HepG2 (cell line): ENCODE measurements around the gene HLF. TPM values are rescaled to one million over a fixed set of nuclear protein-coding genes. Genes with fewer than 3 reads are reported as not detected.

Experiments used
- ATM ChIP-seq: fragments of 450-650 bp; IDR thresholded peaks from 2 replicates; pipeline ENCODE4 v1.7.1; 2017; ENCODE audit warnings: mild to moderate bottlenecking, borderline replicate concordance
- CREB3 ChIP-seq: sonication (generic); formaldehyde crosslinking; IDR thresholded peaks from 2 replicates; pipeline ENCODE4 v1.5.0; 2020; ENCODE audit warnings: missing genetic modification reagents
- DMAP1 ChIP-seq: IDR thresholded peaks from 2 replicates; pipeline ENCODE4 v1.6.1; 2016
- GLI4 ChIP-seq: sonication (generic); formaldehyde crosslinking; IDR thresholded peaks from 2 replicates; pipeline ENCODE4 v1.5.1; 2020; ENCODE audit warnings: missing genetic modification reagents, mild to moderate bottlenecking, moderate library complexity, borderline replicate concordance
- HHEX ChIP-seq: IDR thresholded peaks from 2 replicates; pipeline ENCODE4 v1.6.1; 2016; ENCODE audit warnings: control low read depth
- HMGA1 ChIP-seq: sonication (generic); formaldehyde crosslinking; conservative IDR thresholded peaks from 2 replicates; pipeline ENCODE4 v1.4.0; 2020; ENCODE audit warnings: missing genetic modification reagents
- JUND ChIP-seq: sonication (generic); formaldehyde crosslinking; IDR thresholded peaks from 2 replicates; pipeline ENCODE4 v1.8.0; 2022; ENCODE audit warnings: mild to moderate bottlenecking, missing genetic modification reagents
- KDM4B ChIP-seq: sonication (generic); formaldehyde crosslinking; IDR thresholded peaks from 2 replicates; pipeline ENCODE4 v1.4.0; 2020; ENCODE audit warnings: missing genetic modification reagents
- MBNL3 ChIP-seq: fragments of 250-450 bp; sonication (Bioruptor Pico); conservative IDR thresholded peaks from 2 replicates; pipeline ENCODE4 v1.8.0; 2022; ENCODE audit warnings: mild to moderate bottlenecking, inconsistent platforms
- MIER3 ChIP-seq: IDR thresholded peaks from 2 replicates; pipeline ENCODE4 v1.6.1; 2016; ENCODE audit warnings: missing compliant biosample characterization, borderline replicate concordance
- NFIC ChIP-seq: IDR thresholded peaks from 2 replicates; pipeline ENCODE4 v1.6.1; 2012; ENCODE audit warnings: mild to moderate bottlenecking, low read length, inconsistent platforms
- NFKBIZ ChIP-seq: IDR thresholded peaks from 2 replicates; pipeline ENCODE4 v1.6.1; 2018; ENCODE audit warnings: missing genetic modification reagents, missing compliant biosample characterization
- PAX8 ChIP-seq: sonication (generic); formaldehyde crosslinking; IDR thresholded peaks from 2 replicates; pipeline ENCODE4 v1.8.0; 2022; ENCODE audit warnings: mild to moderate bottlenecking, missing genetic modification reagents, borderline replicate concordance
- PLSCR1 ChIP-seq: sonication (generic); formaldehyde crosslinking; IDR thresholded peaks from 2 replicates; pipeline ENCODE4 v1.5.0; 2020; ENCODE audit warnings: missing genetic modification reagents, mild to moderate bottlenecking, borderline replicate concordance
- POLR2AphosphoS5 ChIP-seq: IDR thresholded peaks from 2 replicates; pipeline ENCODE4 v1.6.1; 2012; ENCODE audit warnings: low read depth, low read length
- SMARCC2 ChIP-seq: fragments of 450-650 bp; IDR thresholded peaks from 2 replicates; pipeline ENCODE4 v1.6.1; 2017; ENCODE audit warnings: antibody characterized with exemption, mild to moderate bottlenecking
- ZNF350 ChIP-seq: sonication (generic); formaldehyde crosslinking; IDR thresholded peaks from 2 replicates; pipeline ENCODE4 v1.4.0; 2020; ENCODE audit warnings: mild to moderate bottlenecking, low read depth, missing genetic modification reagents, borderline replicate concordance
- ZNF788 ChIP-seq: sonication (generic); formaldehyde crosslinking; IDR thresholded peaks from 2 replicates; pipeline ENCODE4 v1.5.0; 2020; ENCODE audit warnings: mild to moderate bottlenecking, missing genetic modification reagents, borderline replicate concordance
- polyA plus RNA-seq, 8 experiments: library from polyadenylated mRNA; depleted of rRNA in 3 of 8; stranded (reverse) in 7 of 8; unstranded in 1 of 8; fragments of >200 nt; fragmentation: Illumina TruSeq in 4 of 8; extraction: Trizol in 4 of 8; gene quantifications; 2 replicates each; pipeline versions ENCODE4 v1.2.1 to v1.2.3, GENCODE V29; 2011 to 2016; ENCODE audit warnings: low read depth in 4 of 8, missing spikeins in 1 of 8, mixed read lengths in 1 of 8; ENCODE audit not compliant: insufficient read depth in 1 of 8
- total RNA-seq, 5 experiments: library from RNA; depleted of rRNA; stranded (reverse); fragments of >200 nt; fragmentation: Illumina TruSeq; extraction: Trizol; gene quantifications; 2 replicates each; pipeline ENCODE4 v1.2.3, GENCODE V29; 2016; ENCODE audit warnings: low read depth in 1 of 5
- TF ChIP-seq, protein P1 (sequence below): sonication (generic); formaldehyde crosslinking; IDR thresholded peaks from 2 replicates; pipeline ENCODE4 v1.4.0; 2020; ENCODE audit warnings: missing genetic modification reagents
- TF ChIP-seq, protein P2 (sequence below): sonication (generic); formaldehyde crosslinking; conservative IDR thresholded peaks from 2 replicates; pipeline ENCODE4 v1.4.0; 2020; ENCODE audit warnings: missing genetic modification reagents
- TF ChIP-seq, protein P3 (sequence below), 2 experiments: sonication (generic) in 1 of 2; formaldehyde crosslinking in 1 of 2; IDR thresholded peaks; 2 replicates each; pipeline versions ENCODE4 v1.4.0 to v1.6.1; 2018 to 2020; ENCODE audit warnings: missing genetic modification reagents in 2 of 2, borderline replicate concordance in 1 of 2, low read depth in 1 of 2, mild to moderate bottlenecking in 1 of 2, missing biosample characterization in 1 of 2

The HLF gene
- total and polyA plus RNA-seq, 2 of the 13 experiments (the other 11 are each of a cell fraction or from before 2014, with no cell fraction given), result 202 to 346 TPM

DNA sequence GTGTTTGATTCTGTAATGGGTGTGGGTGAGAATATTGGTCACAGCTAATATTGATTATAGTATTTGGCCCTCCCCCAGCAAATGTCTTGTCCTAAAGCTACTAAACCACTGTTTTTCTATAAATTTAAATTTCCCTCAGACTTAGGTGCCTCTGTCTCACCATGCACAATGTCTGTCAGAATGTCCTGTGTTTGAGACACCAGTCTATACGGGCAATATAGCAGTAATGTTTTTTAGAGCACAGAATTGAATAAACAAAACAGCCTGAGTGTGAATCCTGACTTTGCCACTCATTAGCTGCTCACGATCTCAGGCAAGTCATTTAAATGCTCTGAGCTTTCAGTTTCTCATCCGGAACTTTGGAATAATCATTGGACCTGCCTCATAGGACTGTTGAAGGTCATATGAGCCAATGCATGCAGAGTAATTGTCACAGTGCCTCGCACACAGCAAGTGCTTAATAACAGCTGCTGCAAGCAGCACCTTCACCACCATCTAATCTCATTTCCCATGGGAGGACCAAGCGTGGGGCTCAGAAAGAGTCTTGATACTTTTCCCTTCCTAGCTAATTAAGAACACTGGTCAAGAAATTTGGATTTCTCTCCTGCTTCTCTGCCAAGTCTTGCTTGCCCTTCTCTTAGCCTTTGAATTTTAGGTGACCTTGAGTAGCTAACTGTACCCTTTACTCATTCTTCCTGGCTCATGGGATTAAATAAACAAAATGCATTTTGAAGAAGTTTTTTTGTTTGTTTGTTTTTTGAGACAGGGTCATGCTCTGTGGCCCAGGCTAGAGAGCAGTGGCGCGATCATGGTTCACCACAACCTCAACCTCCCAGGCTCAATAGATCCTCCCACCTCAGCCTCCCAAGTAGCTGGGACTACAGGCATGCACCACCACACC is 9.8 kb downstream of the HLF start (continued):
- TF ChIP-seq, protein P1, sequence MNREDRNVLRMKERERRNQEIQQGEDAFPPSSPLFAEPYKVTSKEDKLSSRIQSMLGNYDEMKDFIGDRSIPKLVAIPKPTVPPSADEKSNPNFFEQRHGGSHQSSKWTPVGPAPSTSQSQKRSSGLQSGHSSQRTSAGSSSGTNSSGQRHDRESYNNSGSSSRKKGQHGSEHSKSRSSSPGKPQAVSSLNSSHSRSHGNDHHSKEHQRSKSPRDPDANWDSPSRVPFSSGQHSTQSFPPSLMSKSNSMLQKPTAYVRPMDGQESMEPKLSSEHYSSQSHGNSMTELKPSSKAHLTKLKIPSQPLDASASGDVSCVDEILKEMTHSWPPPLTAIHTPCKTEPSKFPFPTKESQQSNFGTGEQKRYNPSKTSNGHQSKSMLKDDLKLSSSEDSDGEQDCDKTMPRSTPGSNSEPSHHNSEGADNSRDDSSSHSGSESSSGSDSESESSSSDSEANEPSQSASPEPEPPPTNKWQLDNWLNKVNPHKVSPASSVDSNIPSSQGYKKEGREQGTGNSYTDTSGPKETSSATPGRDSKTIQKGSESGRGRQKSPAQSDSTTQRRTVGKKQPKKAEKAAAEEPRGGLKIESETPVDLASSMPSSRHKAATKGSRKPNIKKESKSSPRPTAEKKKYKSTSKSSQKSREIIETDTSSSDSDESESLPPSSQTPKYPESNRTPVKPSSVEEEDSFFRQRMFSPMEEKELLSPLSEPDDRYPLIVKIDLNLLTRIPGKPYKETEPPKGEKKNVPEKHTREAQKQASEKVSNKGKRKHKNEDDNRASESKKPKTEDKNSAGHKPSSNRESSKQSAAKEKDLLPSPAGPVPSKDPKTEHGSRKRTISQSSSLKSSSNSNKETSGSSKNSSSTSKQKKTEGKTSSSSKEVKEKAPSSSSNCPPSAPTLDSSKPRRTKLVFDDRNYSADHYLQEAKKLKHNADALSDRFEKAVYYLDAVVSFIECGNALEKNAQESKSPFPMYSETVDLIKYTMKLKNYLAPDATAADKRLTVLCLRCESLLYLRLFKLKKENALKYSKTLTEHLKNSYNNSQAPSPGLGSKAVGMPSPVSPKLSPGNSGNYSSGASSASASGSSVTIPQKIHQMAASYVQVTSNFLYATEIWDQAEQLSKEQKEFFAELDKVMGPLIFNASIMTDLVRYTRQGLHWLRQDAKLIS (CRISPR knock-in tag), result peak; percentile 86; the same call in 1 of the 2 replicates
- TF ChIP-seq KDM4B (CRISPR knock-in tag) (no peak), ZNF788 (no peak), JUND (CRISPR knock-in tag) (no peak), PAX8 (CRISPR knock-in tag) (no peak), GLI4 (no peak), CREB3 (CRISPR knock-in tag) (0 out of 2 replicates have a peak, but pooled peaks have one; percentile 22), HMGA1 (CRISPR knock-in tag) (no peak), PLSCR1 (CRISPR knock-in tag) (no peak), POLR2AphosphoS5 (peak; percentile 48; the same call in 1 of the 2 replicates), HHEX (CRISPR knock-in tag) (no peak), ATM (no peak), DMAP1 (CRISPR knock-in tag) (0 out of 2 replicates have a peak, but pooled peaks have one; percentile 17), MBNL3 (no peak), ZNF350 (peak; percentile 27; the same call in 1 of the 2 replicates), SMARCC2 (no peak), NFKBIZ (no peak), NFIC (peak; percentile 27; the same call in 1 of the 2 replicates), MIER3 (no peak)
- TF ChIP-seq, protein P2, sequence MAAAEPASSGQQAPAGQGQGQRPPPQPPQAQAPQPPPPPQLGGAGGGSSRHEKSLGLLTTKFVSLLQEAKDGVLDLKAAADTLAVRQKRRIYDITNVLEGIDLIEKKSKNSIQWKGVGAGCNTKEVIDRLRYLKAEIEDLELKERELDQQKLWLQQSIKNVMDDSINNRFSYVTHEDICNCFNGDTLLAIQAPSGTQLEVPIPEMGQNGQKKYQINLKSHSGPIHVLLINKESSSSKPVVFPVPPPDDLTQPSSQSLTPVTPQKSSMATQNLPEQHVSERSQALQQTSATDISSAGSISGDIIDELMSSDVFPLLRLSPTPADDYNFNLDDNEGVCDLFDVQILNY, result no peak
- TF ChIP-seq, protein P3, sequence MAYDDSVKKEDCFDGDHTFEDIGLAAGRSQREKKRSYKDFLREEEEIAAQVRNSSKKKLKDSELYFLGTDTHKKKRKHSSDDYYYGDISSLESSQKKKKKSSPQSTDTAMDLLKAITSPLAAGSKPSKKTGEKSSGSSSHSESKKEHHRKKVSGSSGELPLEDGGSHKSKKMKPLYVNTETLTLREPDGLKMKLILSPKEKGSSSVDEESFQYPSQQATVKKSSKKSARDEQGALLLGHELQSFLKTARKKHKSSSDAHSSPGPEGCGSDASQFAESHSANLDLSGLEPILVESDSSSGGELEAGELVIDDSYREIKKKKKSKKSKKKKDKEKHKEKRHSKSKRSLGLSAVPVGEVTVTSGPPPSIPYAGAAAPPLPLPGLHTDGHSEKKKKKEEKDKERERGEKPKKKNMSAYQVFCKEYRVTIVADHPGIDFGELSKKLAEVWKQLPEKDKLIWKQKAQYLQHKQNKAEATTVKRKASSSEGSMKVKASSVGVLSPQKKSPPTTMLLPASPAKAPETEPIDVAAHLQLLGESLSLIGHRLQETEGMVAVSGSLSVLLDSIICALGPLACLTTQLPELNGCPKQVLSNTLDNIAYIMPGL (CRISPR knock-in tag; IDR thresholded peaks at IDR 0.05; ENCODE audit: borderline replicate concordance in 1 of 2, low read depth in 1 of 2), result no peak
